ENCODE measurements around the gene FAM151A. TPM values are rescaled to one million over a fixed set of nuclear protein-coding genes. Genes with fewer than 3 reads are reported as not detected.

Gene FAM151A
- total RNA-seq, 1 donor = not detected

DNA sequence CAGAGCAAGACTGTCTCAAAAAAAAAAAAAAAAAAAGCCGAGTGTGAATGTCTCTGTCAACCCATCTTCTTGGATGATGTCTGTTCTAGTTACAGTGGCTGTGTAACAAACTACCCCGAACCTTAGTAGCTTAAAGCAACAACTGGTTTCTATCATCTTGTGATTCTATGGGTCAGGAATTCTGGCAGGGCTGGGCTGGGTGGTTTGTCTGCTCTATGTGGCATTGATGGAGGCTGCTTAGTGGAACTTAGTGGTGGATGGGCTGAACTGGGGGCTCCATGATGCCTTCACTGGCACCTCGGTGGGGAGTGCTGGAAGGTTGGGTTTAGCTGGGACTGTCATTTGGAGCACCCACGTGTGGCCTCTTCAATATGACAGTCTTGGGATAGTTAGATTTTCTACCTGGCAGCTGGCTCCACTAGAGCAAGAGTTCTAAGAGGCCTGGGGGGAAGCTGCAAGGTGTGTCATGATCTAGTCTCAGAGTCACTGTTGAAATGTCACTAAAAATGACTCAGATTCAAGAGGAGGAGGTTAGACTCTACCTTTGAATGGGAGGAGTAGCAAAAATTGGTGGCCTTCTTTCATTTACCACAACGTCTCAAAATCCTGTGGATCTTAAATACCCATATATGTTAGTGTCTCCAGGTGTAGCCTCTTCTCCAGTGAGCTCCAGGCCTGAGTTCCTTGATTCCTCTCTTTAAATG, 56.7 kb downstream of the FAM151A start:
- no peaks in the 10 kb centered on the region for H3K9me3 ChIP-seq (ENCODE audit: low read depth, low read length)
- H3K4me3 ChIP-seq (ENCODE audit: low read length) = no peak overlapping the region
- H3K4me1 ChIP-seq (ENCODE audit: insufficient read depth, low read length) = peaks cover 11% of the 10 kb centered on the region
- H3K27me3 ChIP-seq (ENCODE audit: insufficient read depth, low read length) = no peaks in the 10 kb centered on the region

DNA sequence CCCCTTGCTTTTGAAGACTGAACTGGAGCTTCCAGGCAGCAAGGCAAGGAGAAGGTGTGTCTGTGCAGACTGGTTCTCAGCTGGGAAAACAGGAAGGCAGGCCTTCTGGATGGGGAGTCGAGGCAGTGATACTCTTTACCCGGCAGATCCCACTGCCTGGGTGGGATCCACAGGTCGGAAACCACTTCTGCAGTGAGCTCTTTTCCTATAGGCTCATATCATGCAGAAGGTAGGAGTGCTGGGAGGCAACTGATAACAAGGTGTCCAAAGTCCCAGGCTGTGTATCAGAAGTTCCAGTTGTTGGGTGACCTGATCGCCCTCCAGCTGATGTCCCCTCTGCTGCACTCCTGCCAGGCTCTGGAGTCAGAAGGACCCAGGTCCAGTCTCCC, 58.2 kb downstream of the FAM151A start:
- no peak overlapping the region for H3K4me3 ChIP-seq (ENCODE audit: low read length)
- H3K4me1 ChIP-seq (ENCODE audit: insufficient read depth, low read length) = peaks cover 7% of the 10 kb centered on the region
- H3K27me3 ChIP-seq (ENCODE audit: insufficient read depth, low read length) = no peaks in the 10 kb centered on the region
- H3K9me3 ChIP-seq (ENCODE audit: low read depth, low read length) = no peaks in the 10 kb centered on the region

DNA sequence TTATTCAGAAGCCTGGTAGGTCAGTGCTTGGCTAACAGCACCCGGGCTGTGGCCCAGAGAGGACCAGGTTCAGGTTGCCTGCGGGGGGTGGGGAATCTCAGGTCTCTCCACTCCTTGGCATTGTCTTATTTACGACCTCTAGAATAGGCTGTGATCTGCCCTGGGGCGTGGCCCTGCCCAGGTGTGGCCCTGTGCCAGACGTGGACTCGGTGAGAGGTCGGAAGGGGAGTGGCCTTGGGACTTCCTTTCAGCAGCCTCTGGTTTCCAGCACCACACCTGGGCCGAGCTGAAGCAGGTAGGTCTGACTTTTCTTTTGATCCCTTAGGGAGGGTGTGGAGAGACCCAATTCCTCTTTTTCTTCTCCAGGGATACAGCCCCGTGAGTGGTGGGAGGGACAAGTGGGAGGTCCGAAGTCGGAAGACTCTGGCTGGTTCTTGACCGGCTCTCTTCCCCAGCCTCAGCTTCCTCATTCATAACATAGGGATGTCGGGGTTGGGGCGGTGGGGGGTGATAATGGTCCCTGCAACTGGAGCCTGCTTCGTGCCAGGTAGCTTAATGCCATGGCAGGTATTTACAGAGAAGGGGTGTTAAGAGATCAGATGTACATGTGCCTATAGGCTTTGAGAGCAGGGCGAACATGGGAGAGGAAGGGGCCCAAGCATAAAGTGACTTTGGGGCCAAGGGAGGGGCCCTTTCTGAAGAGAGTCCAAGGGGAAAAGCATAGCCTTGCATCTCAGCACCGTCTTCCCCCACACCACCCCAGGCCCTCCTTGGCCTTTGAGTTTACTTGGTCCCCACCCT, 58.8 kb downstream of the FAM151A start:
- no peaks in the 10 kb centered on the region for H3K27me3 ChIP-seq (ENCODE audit: insufficient read depth, low read length)
- no peaks in the 10 kb centered on the region for H3K9me3 ChIP-seq (ENCODE audit: low read depth, low read length)
- peaks cover 7% of the 10 kb centered on the region for H3K4me1 ChIP-seq (ENCODE audit: insufficient read depth, low read length)
- no peak overlapping the region for H3K4me3 ChIP-seq (ENCODE audit: low read length)

DNA sequence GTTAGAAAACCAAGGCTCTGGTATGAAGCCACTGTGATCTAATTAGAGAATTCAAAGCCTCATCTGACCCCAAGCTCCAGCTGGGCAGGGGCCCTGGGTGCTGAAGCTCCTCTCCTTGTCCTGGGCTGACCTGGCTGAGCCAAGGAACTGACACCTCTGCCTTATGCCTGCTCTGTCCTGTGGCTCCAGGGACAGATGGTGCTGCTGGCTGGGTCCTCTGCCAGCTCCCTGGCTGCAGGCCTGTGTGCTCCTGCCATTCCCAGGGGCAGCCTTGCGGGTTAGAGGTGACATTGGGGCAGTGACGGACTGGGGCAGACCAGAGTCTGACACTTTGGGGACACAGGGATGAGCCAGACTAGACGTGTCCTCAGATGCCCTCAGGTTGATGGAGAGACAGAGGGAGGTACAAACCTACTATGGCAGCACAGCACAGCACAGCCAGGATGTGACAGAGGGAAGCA, 63.5 kb downstream of the FAM151A start:
- no peaks in the 10 kb centered on the region for H3K27me3 ChIP-seq (ENCODE audit: insufficient read depth, low read length)
- no peak overlapping the region for H3K4me3 ChIP-seq (ENCODE audit: low read length)
- H3K9me3 ChIP-seq (ENCODE audit: low read depth, low read length) = no peaks in the 10 kb centered on the region
- peaks cover 10% of the 10 kb centered on the region for H3K4me1 ChIP-seq (ENCODE audit: insufficient read depth, low read length)

Other genes starting within 250 kb of the FAM151A start
- gene SSBP3, start 217.1 kb downstream of the FAM151A start, total RNA-seq = 20.8 TPM
- 0.42 TPM for gene ACOT11, start 75.3 kb downstream of the FAM151A start, total RNA-seq
- 0.42 TPM for gene MROH7, start 18.3 kb upstream of the FAM151A start, total RNA-seq
- 18.6 TPM for gene TTC4, start 92.3 kb upstream of the FAM151A start, total RNA-seq
- 0.10 TPM for gene PARS2, start 141.0 kb upstream of the FAM151A start, total RNA-seq
- 1.9 TPM for gene TTC22, start 177.8 kb upstream of the FAM151A start, total RNA-seq

All from mononuclear cell (primary cell).